Vagina (tissue), 2 donors: ENCODE data around the gene PRR19. TPM values are rescaled to one million over a fixed set of nuclear protein-coding genes. Genes with fewer than 3 reads are reported as not detected.

Experiments used
- DNase-seq, 2 donors: peaks; one replicate each; pipeline ENCODE4 v3.0.0-alpha.2; 2017; ENCODE audit errors: extremely low spot score in 2 of 2
- H3K27ac ChIP-seq: fragments of 200-600 bp; sonication (generic); one replicate; pipeline ENCODE4 v1.5.1; 2019
- H3K27me3 ChIP-seq: fragments of 200-600 bp; sonication (generic); one replicate; pipeline ENCODE4 v1.5.1; 2019
- H3K36me3 ChIP-seq, 2 donors: fragments of 200-600 bp; sonication (generic); one replicate each; pipeline ENCODE4 v1.5.1; 2017 to 2019
- H3K4me1 ChIP-seq: fragments of 200-600 bp; sonication (generic); one replicate; pipeline ENCODE4 v1.5.1; 2019
- H3K4me3 ChIP-seq, 2 donors: fragments of 200-600 bp; sonication (generic); 1 replicate in 1 of 2; 2 replicates in 1 of 2; pipeline ENCODE4 v1.5.1; 2016 to 2019
- H3K9me3 ChIP-seq: fragments of 200-600 bp; sonication (generic); one replicate; pipeline ENCODE4 v1.5.1; 2019
- POLR2A ChIP-seq, 2 donors: fragments of 450-650 bp; IDR thresholded peaks; one replicate each; pipeline ENCODE4 v1.6.1; 2017; ENCODE audit warnings: antibody characterized with exemption in 2 of 2, mild to moderate bottlenecking in 2 of 2, moderate library complexity in 2 of 2
- POLR2AphosphoS5 ChIP-seq, 2 donors: sonication (generic); formaldehyde crosslinking; IDR thresholded peaks; one replicate each; pipeline ENCODE4 v1.9.0; 2017; ENCODE audit warnings: antibody characterized with exemption in 2 of 2, mild to moderate bottlenecking in 2 of 2, low read depth in 1 of 2; ENCODE audit not compliant: insufficient read depth in 1 of 2
- intact Hi-C: fragments of 100-400 bp; cut with DNase I; formaldehyde crosslinking; loops from one replicate; pipeline ENCODE4 v1.15.1; 2023
- total RNA-seq: library from RNA; depleted of rRNA; stranded (reverse); fragments of >200 nt; gene quantifications from one replicate; pipeline ENCODE4 v1.2.3, GENCODE V29; 2016
- TF ChIP-seq, protein P1 (sequence below), 3 experiments: fragments of 450-650 bp in 2 of 3; fragments of 200-600 bp in 1 of 3; sonication (generic) in 1 of 3; IDR thresholded peaks; one replicate each; pipeline ENCODE4 v1.5.1; 2017 to 2019; ENCODE audit warnings: antibody characterized with exemption in 3 of 3, mild to moderate bottlenecking in 2 of 3, moderate library complexity in 2 of 3

Gene PRR19
- total RNA-seq, 1 donor from 2014 or later: not detected

DNA sequence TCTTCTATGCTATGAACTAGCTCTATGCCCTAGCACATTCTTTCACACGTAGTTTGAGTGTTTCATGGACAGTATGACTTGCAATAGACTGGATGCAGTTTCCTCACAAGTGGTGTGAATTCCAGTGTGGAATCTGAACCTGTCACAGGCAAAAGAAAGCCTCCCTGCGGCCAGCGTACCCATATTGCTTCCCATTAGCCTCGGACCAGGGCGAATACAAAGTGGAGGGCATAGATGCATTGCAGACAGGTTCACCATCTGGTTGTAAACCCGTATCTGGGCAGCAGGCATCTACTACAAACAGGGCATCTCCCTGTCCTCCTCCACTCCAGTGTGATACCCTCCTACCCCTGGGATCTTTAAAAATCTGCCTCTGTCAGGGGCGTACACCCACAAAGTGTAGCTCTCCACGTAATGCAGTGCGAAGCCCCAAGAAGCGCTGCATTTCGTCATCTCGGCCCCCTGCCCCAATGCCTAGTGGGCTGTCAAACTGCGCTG is 34.2 kb upstream of the PRR19 start:
- intact Hi-C loops: no loop called here
- TF ChIP-seq POLR2AphosphoS5 (IDR thresholded peaks at IDR 0.05; ENCODE audit: insufficient read depth in 1 of 2, low read depth in 1 of 2): no peak
- TF ChIP-seq, protein P1, sequence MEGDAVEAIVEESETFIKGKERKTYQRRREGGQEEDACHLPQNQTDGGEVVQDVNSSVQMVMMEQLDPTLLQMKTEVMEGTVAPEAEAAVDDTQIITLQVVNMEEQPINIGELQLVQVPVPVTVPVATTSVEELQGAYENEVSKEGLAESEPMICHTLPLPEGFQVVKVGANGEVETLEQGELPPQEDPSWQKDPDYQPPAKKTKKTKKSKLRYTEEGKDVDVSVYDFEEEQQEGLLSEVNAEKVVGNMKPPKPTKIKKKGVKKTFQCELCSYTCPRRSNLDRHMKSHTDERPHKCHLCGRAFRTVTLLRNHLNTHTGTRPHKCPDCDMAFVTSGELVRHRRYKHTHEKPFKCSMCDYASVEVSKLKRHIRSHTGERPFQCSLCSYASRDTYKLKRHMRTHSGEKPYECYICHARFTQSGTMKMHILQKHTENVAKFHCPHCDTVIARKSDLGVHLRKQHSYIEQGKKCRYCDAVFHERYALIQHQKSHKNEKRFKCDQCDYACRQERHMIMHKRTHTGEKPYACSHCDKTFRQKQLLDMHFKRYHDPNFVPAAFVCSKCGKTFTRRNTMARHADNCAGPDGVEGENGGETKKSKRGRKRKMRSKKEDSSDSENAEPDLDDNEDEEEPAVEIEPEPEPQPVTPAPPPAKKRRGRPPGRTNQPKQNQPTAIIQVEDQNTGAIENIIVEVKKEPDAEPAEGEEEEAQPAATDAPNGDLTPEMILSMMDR (IDR thresholded peaks at IDR 0.05): peak in 1 of 3 experiments; percentile 12
- peak overlapping the region; percentile 72 to 76 for H3K4me3 ChIP-seq
- DNase-seq: no peak
- peaks cover 38% of the 10 kb centered on the region for H3K4me1 ChIP-seq
- peaks cover 0 to under 1% of the 10 kb centered on the region in 2 donors for H3K36me3 ChIP-seq
- H3K27me3 ChIP-seq: no peaks in the 10 kb centered on the region
- H3K27ac ChIP-seq: peak overlapping the region; percentile 98
- H3K9me3 ChIP-seq: no peaks in the 10 kb centered on the region

DNA sequence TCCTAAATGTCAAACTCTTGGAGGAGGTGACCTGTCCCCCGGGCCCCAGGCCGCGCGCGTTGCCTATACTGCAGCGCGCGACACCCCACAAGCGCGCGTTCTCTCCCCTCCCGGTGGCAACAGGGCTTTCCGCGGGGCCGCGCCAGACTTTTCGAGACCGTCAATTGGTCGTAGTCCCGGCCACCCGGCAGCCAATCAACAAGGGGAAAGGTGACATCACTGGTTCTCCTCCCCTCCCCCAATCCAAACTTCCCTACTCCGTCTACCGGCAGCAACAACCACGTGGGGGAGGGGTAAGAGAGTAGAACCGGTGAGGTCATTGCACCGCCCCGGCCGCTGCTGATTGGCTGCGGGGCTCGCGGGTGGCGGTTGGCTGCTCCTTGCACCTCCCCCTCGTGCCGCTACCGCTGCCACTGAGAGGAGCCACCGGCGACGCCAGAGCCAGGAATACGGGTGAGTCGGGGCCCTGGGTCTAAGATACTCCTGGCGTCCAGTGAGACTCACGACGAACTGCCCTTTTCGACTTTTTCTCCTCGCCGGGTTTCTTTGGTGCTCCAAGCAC is 33.7 kb upstream of the PRR19 start:
- intact Hi-C loops: no loop called here
- peak; percentile 96 to 98 for TF ChIP-seq POLR2AphosphoS5 (IDR thresholded peaks at IDR 0.05; ENCODE audit: insufficient read depth in 1 of 2, low read depth in 1 of 2)
- TF ChIP-seq POLR2A (IDR thresholded peaks at IDR 0.05): peak in 1 of 2 donors; percentile 90
- TF ChIP-seq, protein P1 (IDR thresholded peaks at IDR 0.05): no peak
- H3K36me3 ChIP-seq: peaks cover 0 to 6% of the 10 kb centered on the region in 2 donors
- H3K4me1 ChIP-seq: peaks cover 38% of the 10 kb centered on the region
- peak overlapping the region; percentile 98 for H3K27ac ChIP-seq
- peak; percentile 100 for DNase-seq
- H3K9me3 ChIP-seq: no peaks in the 10 kb centered on the region
- H3K27me3 ChIP-seq: no peaks in the 10 kb centered on the region
- peak overlapping the region; percentile 72 to 76 for H3K4me3 ChIP-seq

DNA sequence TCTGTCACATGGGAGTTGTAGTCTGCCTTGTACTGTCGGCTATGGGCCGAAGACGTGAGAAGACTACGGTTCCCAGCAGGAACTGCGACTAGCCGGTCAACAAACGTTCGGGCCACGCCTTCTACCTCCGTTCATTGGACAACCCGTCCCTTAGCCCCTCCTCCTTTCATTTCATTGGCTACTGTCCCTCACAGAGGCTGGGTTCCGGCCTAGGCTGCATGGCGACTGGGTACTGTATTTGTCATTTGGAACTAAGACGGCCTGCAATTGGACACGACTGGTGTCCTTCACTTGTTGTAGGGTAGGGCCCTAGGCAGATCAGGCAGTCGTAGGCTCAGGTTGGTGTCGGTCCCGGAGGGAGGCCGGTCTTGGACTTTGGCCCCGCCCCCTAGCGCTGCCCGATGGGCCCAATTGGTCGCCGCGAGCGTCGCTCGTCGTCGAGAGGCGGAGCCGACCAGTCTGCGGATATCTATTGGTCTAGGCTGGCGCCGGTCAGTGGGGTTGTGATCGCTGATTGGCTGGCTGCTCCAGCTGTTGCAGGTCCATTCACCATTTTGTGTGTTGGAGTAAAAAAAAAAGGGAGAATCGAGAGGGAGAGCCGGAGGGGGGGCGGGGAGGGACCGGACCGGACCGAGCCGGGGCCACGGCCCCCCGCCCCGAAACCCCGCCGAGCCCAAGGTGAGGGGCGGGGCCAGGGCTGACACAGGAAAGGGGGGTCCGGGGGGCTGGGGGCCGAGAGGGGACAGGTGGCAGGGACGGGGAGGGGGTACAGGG is 33.0 kb upstream of the PRR19 start, which contains the start of gene CIC:
TSS of gene CIC (plus strand) at position 549 of the 774 bp plus-strand sequence. CDS start 2,532 bp downstream, outside the sequence.
- Histone ChIP-seq H3K27ac (peak within 1 kb of the TSS; percentile 98), H3K36me3 (peaks cover 0 to 12% of the 10 kb centered on the region in 2 donors), H3K4me1 (peaks cover 42% of the 10 kb centered on the region), H3K4me3 (peak within 1 kb of the TSS; percentile 76), H3K9me3 (no peaks in the 10 kb centered on the region), H3K27me3 (no peaks in the 10 kb centered on the region)
- peak; percentile 100 for DNase-seq
- TF ChIP-seq POLR2AphosphoS5 (IDR thresholded peaks at IDR 0.05; ENCODE audit: insufficient read depth in 1 of 2, low read depth in 1 of 2) (peak; percentile 13 to 87), POLR2A (IDR thresholded peaks at IDR 0.05) (no peak)
- intact Hi-C loops: no loop called here

DNA sequence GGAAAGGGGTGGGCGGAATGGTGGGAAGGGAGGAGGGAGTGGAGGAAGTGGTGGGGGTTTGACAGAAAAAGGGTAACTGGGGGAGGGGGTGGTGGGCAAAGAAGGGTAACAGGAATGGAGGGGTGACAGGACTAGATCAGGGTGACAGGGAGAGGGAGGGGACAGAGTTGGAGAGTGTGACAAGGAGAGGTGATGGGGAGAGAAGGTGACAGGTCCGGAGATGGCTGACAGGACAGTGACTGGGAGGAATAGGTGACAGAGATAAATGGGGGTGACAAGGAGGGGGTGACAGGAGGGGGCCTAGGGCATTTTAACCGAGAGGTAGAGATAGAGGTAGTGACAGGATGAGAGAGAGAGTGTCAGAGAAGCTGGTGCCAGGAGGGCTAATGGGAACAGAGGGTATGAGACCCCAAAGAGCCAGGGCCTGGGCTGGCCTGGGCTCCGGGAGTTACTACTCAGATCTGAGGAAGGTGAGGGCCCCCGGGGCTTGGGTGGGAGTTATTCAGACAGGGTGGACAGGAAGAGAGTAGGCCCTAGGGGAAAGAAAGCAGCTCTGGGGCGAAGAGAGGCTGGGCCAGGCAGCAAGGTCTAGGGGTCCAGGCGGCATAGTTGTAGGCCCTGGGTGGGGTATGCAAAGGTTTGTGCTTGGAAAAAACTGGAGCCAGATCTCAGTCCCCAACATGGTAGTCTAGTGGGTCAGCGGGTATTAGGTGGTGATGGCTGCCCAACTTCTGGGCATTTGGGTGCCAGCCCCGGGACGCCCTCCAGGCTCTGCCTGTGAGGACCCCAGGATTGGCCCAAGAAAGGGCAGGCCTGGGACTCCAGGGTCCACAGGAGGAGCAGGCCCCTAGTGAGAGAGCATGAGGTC is 32.2 kb upstream of the PRR19 start:
- DNase-seq: no peak
- no peaks in the 10 kb centered on the region for H3K9me3 ChIP-seq
- peaks cover 50% of the 10 kb centered on the region for H3K4me1 ChIP-seq
- intact Hi-C loops: no loop called here
- H3K27ac ChIP-seq: peak overlapping the region; percentile 97
- no peak for TF ChIP-seq POLR2AphosphoS5 (IDR thresholded peaks at IDR 0.05; ENCODE audit: insufficient read depth in 1 of 2, low read depth in 1 of 2)
- no peak for TF ChIP-seq POLR2A (IDR thresholded peaks at IDR 0.05)
- TF ChIP-seq, protein P1 (IDR thresholded peaks at IDR 0.05): no peak
- peak overlapping the region; percentile 76 for H3K4me3 ChIP-seq
- peaks cover 0 to 21% of the 10 kb centered on the region in 2 donors for H3K36me3 ChIP-seq
- no peaks in the 10 kb centered on the region for H3K27me3 ChIP-seq
